HL-60 (cell line): ENCODE data around the gene PSMB10.

Experiments used
- DNase-seq, 2 experiments: peaks; one replicate each; pipeline ENCODE4 v3.0.0-alpha.2; 2010 to 2020; ENCODE audit warnings: low read depth in 1 of 2, low spot score in 1 of 2
- H3K27ac ChIP-seq: fragments of 250-450 bp; sonication (Bioruptor Pico); replicated peaks from 2 replicates; pipeline ENCODE4 v1.5.1; 2020; ENCODE audit warnings: mild to moderate bottlenecking, moderate library complexity
- H3K27me3 ChIP-seq: fragments of 250-450 bp; sonication (Bioruptor Pico); 2 replicates; pipeline ENCODE4 v1.5.1; 2021; ENCODE audit warnings: mild to moderate bottlenecking, moderate library complexity; ENCODE audit not compliant: insufficient read depth, poor library complexity, severe bottlenecking
- H3K4me3 ChIP-seq: replicated peaks from 2 replicates; pipeline ENCODE4 v1.5.1; 2011; ENCODE audit warnings: mild to moderate bottlenecking, control low read depth, low read length; ENCODE audit not compliant: insufficient read depth
- CTCF ChIP-seq: IDR thresholded peaks from one replicate; pipeline ENCODE4 v1.5.1; 2011; ENCODE audit warnings: low read length, control low read depth, inconsistent platforms; ENCODE audit not compliant: insufficient read depth
- GABPA ChIP-seq: IDR thresholded peaks from 2 replicates; pipeline ENCODE4 v1.6.1; 2012; ENCODE audit warnings: low read depth
- POLR2AphosphoS5 ChIP-seq: IDR thresholded peaks from 2 replicates; pipeline ENCODE4 v1.6.1; 2012; ENCODE audit warnings: low read depth
- REST ChIP-seq: IDR thresholded peaks from 2 replicates; pipeline ENCODE4 v1.6.1; 2012; ENCODE audit warnings: low read depth; ENCODE audit not compliant: insufficient replicate concordance
- SPI1 ChIP-seq: IDR thresholded peaks from 2 replicates; pipeline ENCODE4 v1.6.1; 2012; ENCODE audit warnings: low read depth, mild to moderate bottlenecking, borderline replicate concordance
- long read RNA-seq: library from polyadenylated mRNA; unstranded; transcript quantifications from one replicate; pipeline ENCODE4 v2.0.0, GENCODE V29; 2020

PSMB10 gene
- long read RNA-seq, transcript PSMB10-201 (8 exons, 1,218 nt), result major isoform, 36 of 40 reads
- long read RNA-seq, partial matches to known transcripts, result 0 of 40 reads
- long read RNA-seq, other reads (novel, unspliced or antisense), result 4 of 40 reads

GRCh38 chr16:67936124-67936879, at the start of gene PSMB10:
TSS of gene PSMB10 (minus strand) at chr16:67936850. CDS start at chr16:67936749, 101 bp downstream.
- DNase-seq, result peak; percentile 63 to 67
- peak within 1 kb of the TSS; percentile 94 for H3K4me3 ChIP-seq
- peak; percentile 65; the same call in 1 of the 2 replicates for TF ChIP-seq POLR2AphosphoS5
- TF ChIP-seq SPI1, result no peak
- no peaks in the 10 kb centered on the region for H3K27me3 ChIP-seq
- H3K27ac ChIP-seq, result peak within 1 kb of the TSS; percentile 94

- no peak for DNase-seq
- Histone ChIP-seq H3K27ac (no peak overlapping the region), H3K4me3 (no peak overlapping the region), H3K27me3 (no peaks in the 10 kb centered on the region)
- TF ChIP-seq GABPA, result no peak
- TF ChIP-seq CTCF, result no peak
- TF ChIP-seq REST, result no peak
- no peak for TF ChIP-seq POLR2AphosphoS5
- TF ChIP-seq SPI1, result no peak
Observed at GRCh38 chr16:67982011-67982696, 45.5 kb upstream of the PSMB10 start.

- no peaks in the 10 kb centered on the region for H3K27me3 ChIP-seq
- DNase-seq, result no peak
- no peak within 1 kb of the TSS for H3K27ac ChIP-seq
- TF ChIP-seq SPI1 (no peak), GABPA (no peak), CTCF (no peak), POLR2AphosphoS5 (no peak), REST (no peak)
- H3K4me3 ChIP-seq, result no peak within 1 kb of the TSS
Observed at GRCh38 chr16:67979955-67980678, 43.5 kb upstream of the PSMB10 start, which contains the start of gene DPEP3. TSS of gene DPEP3 (minus strand) at chr16:67980499. CDS start at chr16:67980380, 119 bp downstream.
